GM23338 (cell line): Measurements from ENCODE around the gene TFEB. TPM values are rescaled to one million over a fixed set of nuclear protein-coding genes. Genes with fewer than 3 reads are reported as not detected.

Experiments
- ATAC-seq: fragments of 200-7000 bp; cut with Tn5 transposase; 3 replicates; pipeline ENCODE4 v1.9.1; 2020
- DNase-seq: peaks from one replicate; pipeline ENCODE4 v3.0.0-alpha.2; 2015; ENCODE audit warnings: low spot score
- H2AFZ ChIP-seq: fragments of 200-600 bp; sonication (generic); 2 replicates; pipeline ENCODE4 v1.8.0; 2016; ENCODE audit warnings: antibody characterized with exemption, mild to moderate bottlenecking, moderate library complexity
- H3F3A ChIP-seq: fragments of 200-600 bp; sonication (generic); replicated peaks from 2 replicates; pipeline ENCODE4 v1.8.0; 2017; ENCODE audit warnings: antibody characterized with exemption, mixed run types, low read depth
- H3K27ac ChIP-seq: fragments of 200-600 bp; sonication (generic); 2 replicates; pipeline ENCODE4 v1.6.1; 2016; ENCODE audit warnings: low read depth
- H3K27me3 ChIP-seq: fragments of 200-600 bp; sonication (generic); 2 replicates; pipeline ENCODE4 v1.8.0; 2016; ENCODE audit warnings: mild to moderate bottlenecking, mixed run types, moderate library complexity; ENCODE audit not compliant: insufficient read depth
- H3K36me3 ChIP-seq: fragments of 200-600 bp; sonication (generic); 2 replicates; pipeline ENCODE4 v1.8.0; 2016; ENCODE audit warnings: mild to moderate bottlenecking; ENCODE audit not compliant: insufficient read depth
- H3K4me1 ChIP-seq: fragments of 200-600 bp; sonication (generic); 2 replicates; pipeline ENCODE4 v1.8.0; 2016; ENCODE audit warnings: mild to moderate bottlenecking, moderate library complexity; ENCODE audit not compliant: insufficient read depth
- H3K4me2 ChIP-seq: fragments of 200-600 bp; sonication (generic); 2 replicates; pipeline ENCODE4 v1.7.1; 2017; ENCODE audit warnings: mixed run types
- H3K4me3 ChIP-seq: fragments of 200-600 bp; sonication (generic); 2 replicates; pipeline ENCODE4 v1.6.1; 2016; ENCODE audit warnings: mixed run types
- H3K79me2 ChIP-seq: fragments of 200-600 bp; sonication (generic); replicated peaks from 2 replicates; pipeline ENCODE4 v1.8.0; 2017; ENCODE audit warnings: mild to moderate bottlenecking; ENCODE audit not compliant: insufficient read depth
- H3K9me2 ChIP-seq: fragments of 200-600 bp; sonication (generic); 2 replicates; pipeline ENCODE4 v1.8.0; 2017; ENCODE audit not compliant: insufficient read depth
- H4K20me1 ChIP-seq: fragments of 200-600 bp; sonication (generic); replicated peaks from 2 replicates; pipeline ENCODE4 v1.8.0; 2017; ENCODE audit warnings: mild to moderate bottlenecking; ENCODE audit not compliant: insufficient read depth
- H3K27ac Mint-ChIP-seq: 2 replicates; pipeline ENCODE4 v1.8.0; 2020; ENCODE audit warnings: inconsistent platforms, mild to moderate bottlenecking, moderate library complexity, mixed read lengths
- H3K27me3 Mint-ChIP-seq: 3 replicates; pipeline ENCODE4 v1.8.0; 2022; ENCODE audit warnings: low read depth, mild to moderate bottlenecking, moderate library complexity, mixed read lengths, inconsistent platforms; ENCODE audit not compliant: insufficient read depth, poor library complexity
- H3K36me3 Mint-ChIP-seq: 3 replicates; pipeline ENCODE4 v1.8.0; 2021; ENCODE audit warnings: low read depth, mild to moderate bottlenecking, inconsistent platforms, moderate library complexity, mixed read lengths
- H3K4me1 Mint-ChIP-seq: 3 replicates; pipeline ENCODE4 v1.8.0; 2020; ENCODE audit warnings: mild to moderate bottlenecking, inconsistent platforms, mixed read lengths
- H3K4me3 Mint-ChIP-seq: 3 replicates; pipeline ENCODE4 v1.8.0; 2021; ENCODE audit warnings: moderate library complexity, mild to moderate bottlenecking, inconsistent platforms, mixed read lengths
- H3K9me3 Mint-ChIP-seq: 3 replicates; pipeline ENCODE4 v1.8.0; 2020; ENCODE audit warnings: moderate library complexity, mild to moderate bottlenecking, inconsistent platforms, mixed read lengths
- EZH2 ChIP-seq: fragments of 200-600 bp; sonication (generic); IDR thresholded peaks from one replicate; pipeline ENCODE4 v1.8.0; 2017; ENCODE audit warnings: antibody characterized with exemption, mild to moderate bottlenecking, low read depth; ENCODE audit not compliant: unreplicated experiment
- EZH2phosphoT487 ChIP-seq: fragments of 200-600 bp; sonication (generic); IDR thresholded peaks from one replicate; pipeline ENCODE4 v1.8.1; 2018; ENCODE audit warnings: antibody characterized with exemption; ENCODE audit not compliant: unreplicated experiment
- JUNB ChIP-seq: IDR thresholded peaks from one replicate; pipeline ENCODE4 v1.6.1; 2016; ENCODE audit warnings: antibody characterized with exemption; ENCODE audit not compliant: unreplicated experiment
- NANOG ChIP-seq: IDR thresholded peaks from 2 replicates; pipeline ENCODE4 v1.6.1; 2016; ENCODE audit warnings: antibody characterized with exemption, borderline replicate concordance
- POLR2AphosphoS5 ChIP-seq: IDR thresholded peaks from 2 replicates; pipeline ENCODE4 v1.6.1; 2016; ENCODE audit warnings: antibody characterized with exemption, low read depth
- STAT1 ChIP-seq: IDR thresholded peaks from one replicate; pipeline ENCODE4 v1.6.1; 2016; ENCODE audit warnings: antibody characterized with exemption; ENCODE audit not compliant: unreplicated experiment
- ZNF114 ChIP-seq: fragments of 250-450 bp; sonication (Bioruptor Pico); IDR thresholded peaks from 2 replicates; pipeline ENCODE4 v1.5.0; 2020; ENCODE audit warnings: mild to moderate bottlenecking, moderate library complexity
- ZNF331 ChIP-seq: fragments of 250-450 bp; sonication (Bioruptor Pico); IDR thresholded peaks from 2 replicates; pipeline ENCODE4 v1.5.0; 2020; ENCODE audit warnings: low read depth, mild to moderate bottlenecking, moderate library complexity
- polyA plus RNA-seq: library from polyadenylated mRNA; unstranded; fragments of >200 nt; fragmentation: Nextera tagmentation; extraction: Ambion mirVana; gene quantifications from 2 replicates; pipeline ENCODE4 v1.2.1, GENCODE V29; 2016
- total RNA-seq: library from RNA; depleted of rRNA; stranded (reverse); fragments of >200 nt; shearing (Covaris generic); gene quantifications from 2 replicates; pipeline ENCODE4 v1.2.3, GENCODE V29; 2014
- TF ChIP-seq, protein P1 (sequence below): IDR thresholded peaks from one replicate; pipeline ENCODE4 v1.6.1; 2018; ENCODE audit warnings: antibody characterized with exemption; ENCODE audit not compliant: unreplicated experiment
- TF ChIP-seq, protein P2 (sequence below), 2 experiments: fragments of 200-600 bp in 1 of 2; sonication (generic) in 1 of 2; conservative IDR thresholded peaks; 2 replicates each; pipeline versions ENCODE4 v1.5.1 to v1.6.1; 2016 to 2017; ENCODE audit warnings: antibody characterized with exemption in 2 of 2, low read depth in 2 of 2, mild to moderate bottlenecking in 2 of 2, moderate library complexity in 1 of 2

Gene TFEB
- total and polyA plus RNA-seq, 2 experiments from 2014 or later = 1.3 to 4.3 TPM

DNA sequence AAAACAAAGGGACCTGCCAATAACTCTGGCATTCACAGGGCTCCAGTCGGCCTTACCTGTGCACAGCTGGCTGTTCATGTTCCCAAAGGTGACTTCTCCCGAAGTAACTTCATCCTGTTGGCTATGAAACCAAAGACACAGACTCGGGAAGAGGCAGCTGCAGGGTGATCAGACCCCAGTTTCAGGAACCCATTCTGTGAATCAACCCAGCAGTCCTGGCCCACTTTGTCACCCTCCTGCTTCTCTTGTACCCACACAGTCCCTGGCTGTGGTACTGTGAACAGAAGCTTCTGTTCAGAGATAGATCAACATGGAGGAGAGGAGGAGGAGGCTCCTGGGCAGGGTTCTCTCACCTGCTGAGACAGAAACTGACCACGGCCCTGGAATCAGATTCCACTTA is 20.5 kb upstream of the TFEB start (continued):
- TF ChIP-seq, protein P1, sequence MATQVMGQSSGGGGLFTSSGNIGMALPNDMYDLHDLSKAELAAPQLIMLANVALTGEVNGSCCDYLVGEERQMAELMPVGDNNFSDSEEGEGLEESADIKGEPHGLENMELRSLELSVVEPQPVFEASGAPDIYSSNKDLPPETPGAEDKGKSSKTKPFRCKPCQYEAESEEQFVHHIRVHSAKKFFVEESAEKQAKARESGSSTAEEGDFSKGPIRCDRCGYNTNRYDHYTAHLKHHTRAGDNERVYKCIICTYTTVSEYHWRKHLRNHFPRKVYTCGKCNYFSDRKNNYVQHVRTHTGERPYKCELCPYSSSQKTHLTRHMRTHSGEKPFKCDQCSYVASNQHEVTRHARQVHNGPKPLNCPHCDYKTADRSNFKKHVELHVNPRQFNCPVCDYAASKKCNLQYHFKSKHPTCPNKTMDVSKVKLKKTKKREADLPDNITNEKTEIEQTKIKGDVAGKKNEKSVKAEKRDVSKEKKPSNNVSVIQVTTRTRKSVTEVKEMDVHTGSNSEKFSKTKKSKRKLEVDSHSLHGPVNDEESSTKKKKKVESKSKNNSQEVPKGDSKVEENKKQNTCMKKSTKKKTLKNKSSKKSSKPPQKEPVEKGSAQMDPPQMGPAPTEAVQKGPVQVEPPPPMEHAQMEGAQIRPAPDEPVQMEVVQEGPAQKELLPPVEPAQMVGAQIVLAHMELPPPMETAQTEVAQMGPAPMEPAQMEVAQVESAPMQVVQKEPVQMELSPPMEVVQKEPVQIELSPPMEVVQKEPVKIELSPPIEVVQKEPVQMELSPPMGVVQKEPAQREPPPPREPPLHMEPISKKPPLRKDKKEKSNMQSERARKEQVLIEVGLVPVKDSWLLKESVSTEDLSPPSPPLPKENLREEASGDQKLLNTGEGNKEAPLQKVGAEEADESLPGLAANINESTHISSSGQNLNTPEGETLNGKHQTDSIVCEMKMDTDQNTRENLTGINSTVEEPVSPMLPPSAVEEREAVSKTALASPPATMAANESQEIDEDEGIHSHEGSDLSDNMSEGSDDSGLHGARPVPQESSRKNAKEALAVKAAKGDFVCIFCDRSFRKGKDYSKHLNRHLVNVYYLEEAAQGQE = no peak
- TF ChIP-seq JUNB = no peak
- TF ChIP-seq POLR2AphosphoS5 = no peak
- no peak for TF ChIP-seq ZNF114 (CRISPR knock-in tag)
- no peak for TF ChIP-seq STAT1
- TF ChIP-seq ZNF331 (CRISPR knock-in tag) = no peak
- no peak for TF ChIP-seq EZH2phosphoT487

DNA sequence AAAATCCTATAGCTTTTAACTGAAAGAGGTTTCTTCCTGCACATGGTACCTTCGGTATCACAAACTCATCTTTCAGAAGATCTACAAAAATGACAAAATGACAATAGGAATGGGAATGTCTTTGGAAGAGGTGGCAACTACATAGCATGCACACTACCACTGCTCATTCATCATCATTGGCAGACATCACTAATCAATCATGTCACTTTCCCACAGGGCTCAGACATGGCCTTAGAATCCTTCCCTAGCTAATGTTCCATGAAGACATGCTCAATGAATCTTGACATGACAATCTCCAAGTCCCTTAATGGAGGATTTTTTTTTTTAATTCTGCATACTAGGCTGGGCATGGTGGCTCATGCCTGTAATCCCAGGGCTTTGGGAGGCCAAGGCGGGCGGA is 15.0 kb upstream of the TFEB start:
- no peaks in the 10 kb centered on the region for H3F3A ChIP-seq
- H3K27ac ChIP-seq = no peak overlapping the region
- Mint-ChIP-seq H3K27me3 (peaks cover 9% of the 10 kb centered on the region), H3K9me3 (no peaks in the 10 kb centered on the region), H3K4me1 (no peaks in the 10 kb centered on the region), H3K4me3 (no peak overlapping the region), H3K27ac (no peak overlapping the region), H3K36me3 (no peaks in the 10 kb centered on the region)
- no peak overlapping the region for H3K4me2 ChIP-seq
- no peaks in the 10 kb centered on the region for H3K4me1 ChIP-seq
- no peaks in the 10 kb centered on the region for H3K36me3 ChIP-seq
- ATAC-seq (no peak), DNase-seq (no peak)
- H3K27me3 ChIP-seq = no peaks in the 10 kb centered on the region
- no peak overlapping the region for H3K4me3 ChIP-seq
- no peak overlapping the region for H2AFZ ChIP-seq
- H3K9me2 ChIP-seq = no peaks in the 10 kb centered on the region
- H3K79me2 ChIP-seq = no peaks in the 10 kb centered on the region
- H4K20me1 ChIP-seq = no peaks in the 10 kb centered on the region
- TF ChIP-seq STAT1 (no peak), NANOG (no peak), EZH2 (no peak), POLR2AphosphoS5 (no peak), EZH2phosphoT487 (no peak), JUNB (no peak), ZNF331 (CRISPR knock-in tag) (no peak), ZNF114 (CRISPR knock-in tag) (no peak)
- TF ChIP-seq, protein P2, sequence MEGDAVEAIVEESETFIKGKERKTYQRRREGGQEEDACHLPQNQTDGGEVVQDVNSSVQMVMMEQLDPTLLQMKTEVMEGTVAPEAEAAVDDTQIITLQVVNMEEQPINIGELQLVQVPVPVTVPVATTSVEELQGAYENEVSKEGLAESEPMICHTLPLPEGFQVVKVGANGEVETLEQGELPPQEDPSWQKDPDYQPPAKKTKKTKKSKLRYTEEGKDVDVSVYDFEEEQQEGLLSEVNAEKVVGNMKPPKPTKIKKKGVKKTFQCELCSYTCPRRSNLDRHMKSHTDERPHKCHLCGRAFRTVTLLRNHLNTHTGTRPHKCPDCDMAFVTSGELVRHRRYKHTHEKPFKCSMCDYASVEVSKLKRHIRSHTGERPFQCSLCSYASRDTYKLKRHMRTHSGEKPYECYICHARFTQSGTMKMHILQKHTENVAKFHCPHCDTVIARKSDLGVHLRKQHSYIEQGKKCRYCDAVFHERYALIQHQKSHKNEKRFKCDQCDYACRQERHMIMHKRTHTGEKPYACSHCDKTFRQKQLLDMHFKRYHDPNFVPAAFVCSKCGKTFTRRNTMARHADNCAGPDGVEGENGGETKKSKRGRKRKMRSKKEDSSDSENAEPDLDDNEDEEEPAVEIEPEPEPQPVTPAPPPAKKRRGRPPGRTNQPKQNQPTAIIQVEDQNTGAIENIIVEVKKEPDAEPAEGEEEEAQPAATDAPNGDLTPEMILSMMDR (conservative IDR thresholded peaks at IDR 0.05; ENCODE audit: low read depth in 2 of 2) = no peak
- TF ChIP-seq, protein P1 = no peak
